Endothelial cell of umbilical vein (primary cell): ENCODE data around the gene NDP. TPM values are rescaled to one million over a fixed set of nuclear protein-coding genes. Genes with fewer than 3 reads are reported as not detected.

ENCODE experiments used
- BruUV-seq: library from RNA; stranded (reverse); fragments of 400-500 nt; replicated peaks from 2 replicates; lab custom pipeline; 2021; lab: Mats Ljungman, UMichigan
- CTCF ChIA-PET: fragments of 300-600, 350-600 bp; sonication (Branson Sonifier 250); formaldehyde crosslinking; loops from one replicate; lab custom pipeline; 2021; ENCODE audit warnings: antibody characterized with exemption, inconsistent platforms; lab: Charles Lee
- POLR2A ChIA-PET: fragments of 300-600, 350-600 bp; sonication (Branson Sonifier 250); formaldehyde crosslinking; loops from one replicate; lab custom pipeline; 2021; ENCODE audit warnings: antibody characterized with exemption, inconsistent platforms; lab: Charles Lee
- DNase-seq: peaks from one replicate; pipeline ENCODE4 v3.0.0-alpha.2; 2011; ENCODE audit warnings: low read depth, low spot score
- FAIRE-seq: peaks from 2 replicates; lab custom pipeline; 2011; peaks lifted over from hg19 to GRCh38; lab: Jason Lieb, UNC
- H2AFZ ChIP-seq: 2 replicates; pipeline ENCODE4 v1.6.0; 2012; ENCODE audit warnings: low read depth, low read length, control low read depth, inconsistent platforms
- H3K27ac ChIP-seq: 2 replicates; pipeline ENCODE4 v1.5.1; 2011; ENCODE audit warnings: low read depth, mild to moderate bottlenecking, control low read depth, low read length, moderate library complexity; ENCODE audit not compliant: insufficient read depth
- H3K27me3 ChIP-seq, 2 experiments: 2 replicates each; pipeline versions ENCODE4 v1.6.0 to v1.6.1; 2011; ENCODE audit warnings: low read length in 2 of 2, mixed read lengths in 1 of 2; ENCODE audit not compliant: control insufficient read depth in 2 of 2, insufficient read depth in 2 of 2
- H3K36me3 ChIP-seq, 2 experiments: 2 replicates in 1 of 2; 3 replicates in 1 of 2; pipeline ENCODE4 v1.5.1; 2011; ENCODE audit warnings: low read length in 2 of 2, mild to moderate bottlenecking in 1 of 2, moderate library complexity in 1 of 2; ENCODE audit not compliant: control insufficient read depth in 2 of 2, insufficient read depth in 2 of 2; ENCODE audit errors: extremely low read depth in 1 of 2
- H3K4me1 ChIP-seq: 3 replicates; pipeline ENCODE4 v1.5.1; 2011; ENCODE audit warnings: mild to moderate bottlenecking, low read length; ENCODE audit not compliant: control insufficient read depth, insufficient read depth; ENCODE audit errors: extremely low read depth
- H3K4me2 ChIP-seq: 2 replicates; pipeline ENCODE4 v1.6.1; 2011; ENCODE audit warnings: low read length, control low read depth, mixed read lengths; ENCODE audit not compliant: insufficient read depth
- H3K4me3 ChIP-seq, 3 experiments: fragments of 200-600 bp in 1 of 3; sonication (generic), shearing (Covaris generic) in 1 of 3; replicated peaks in 1 of 3; 2 replicates each; pipeline ENCODE4 v1.5.1; 2011 to 2016; ENCODE audit warnings: control low read depth in 3 of 3, low read length in 3 of 3, mild to moderate bottlenecking in 2 of 3, inconsistent platforms in 1 of 3, low read depth in 1 of 3, moderate library complexity in 1 of 3; ENCODE audit not compliant: insufficient read depth in 1 of 3
- H3K79me2 ChIP-seq: 2 replicates; pipeline ENCODE4 v1.6.0; 2012; ENCODE audit warnings: low read length, inconsistent platforms; ENCODE audit not compliant: control insufficient read depth, insufficient read depth
- H3K9ac ChIP-seq: replicated peaks from 2 replicates; pipeline ENCODE3; 2011; ENCODE audit warnings: low read length, control low read depth; ENCODE audit not compliant: insufficient read depth; ENCODE audit errors: extremely low read depth
- H3K9me1 ChIP-seq: replicated peaks from 3 replicates; pipeline ENCODE4 v1.6.0; 2011; ENCODE audit warnings: mild to moderate bottlenecking, low read length; ENCODE audit not compliant: control insufficient read depth, insufficient read depth; ENCODE audit errors: extremely low read depth
- H3K9me3 ChIP-seq: replicated peaks from 2 replicates; pipeline ENCODE4 v1.5.1; 2012; ENCODE audit warnings: low read length, inconsistent platforms; ENCODE audit not compliant: control insufficient read depth, insufficient read depth
- H4K20me1 ChIP-seq: replicated peaks from 2 replicates; pipeline ENCODE3; 2011; ENCODE audit warnings: mild to moderate bottlenecking, low read length; ENCODE audit not compliant: control insufficient read depth, insufficient read depth; ENCODE audit errors: extremely low read depth
- CTCF ChIP-seq, 2 donors: IDR thresholded peaks; 1 replicate in 1 of 2; 2 replicates in 1 of 2; pipeline ENCODE4 v1.5.1; 2011; ENCODE audit warnings: low read length in 2 of 2, mild to moderate bottlenecking in 2 of 2, moderate library complexity in 2 of 2, control low read depth in 1 of 2, inconsistent platforms in 1 of 2, low read depth in 1 of 2; ENCODE audit not compliant: insufficient read depth in 1 of 2; ENCODE audit errors: extremely low read depth in 1 of 2
- EZH2 ChIP-seq: IDR thresholded peaks from 2 replicates; pipeline ENCODE4 v1.6.1; 2012; ENCODE audit warnings: borderline replicate concordance, low read depth, mild to moderate bottlenecking, moderate library complexity, low read length, inconsistent platforms; ENCODE audit not compliant: severe bottlenecking
- FOS ChIP-seq: IDR thresholded peaks from 2 replicates; pipeline ENCODE4 v1.6.1; 2011; ENCODE audit warnings: mild to moderate bottlenecking, low read length, moderate library complexity, borderline replicate concordance; ENCODE audit not compliant: insufficient read depth
- GATA2 ChIP-seq: IDR thresholded peaks from 2 replicates; pipeline ENCODE4 v1.7.0; 2011; ENCODE audit warnings: low read depth, mild to moderate bottlenecking, moderate library complexity, mixed read lengths, low read length; ENCODE audit not compliant: insufficient read length, insufficient read depth
- JUN ChIP-seq: IDR thresholded peaks from 2 replicates; pipeline ENCODE4 v1.6.1; 2011; ENCODE audit warnings: borderline replicate concordance, low read depth; ENCODE audit not compliant: insufficient read length, insufficient read depth
- MAX ChIP-seq: IDR thresholded peaks from 2 replicates; pipeline ENCODE4 v1.6.1; 2011; ENCODE audit not compliant: insufficient read depth, insufficient read length
- MYC ChIP-seq: IDR thresholded peaks from one replicate; pipeline ENCODE4 v1.6.1; 2011; ENCODE audit warnings: mild to moderate bottlenecking, low read depth, low read length
- POLR2A ChIP-seq: IDR thresholded peaks from 2 replicates; pipeline ENCODE4 v1.6.1; 2012; ENCODE audit warnings: low read depth, mild to moderate bottlenecking, control low read depth, low read length
- POLR2AphosphoS5 ChIP-seq: IDR thresholded peaks from 2 replicates; pipeline ENCODE4 v1.6.1; 2012; ENCODE audit warnings: low read depth, mild to moderate bottlenecking, control low read depth, low read length, moderate library complexity; ENCODE audit not compliant: insufficient read depth
- dilution Hi-C: fragments of 300-500 bp; cut with MboI; formaldehyde crosslinking; loops from one replicate; pipeline ENCODE4 v1.15.0; 2019; ENCODE audit warnings: low sequenced_read_pairs; ENCODE audit not compliant: extremely low pct_ligation_motif_present
- intact Hi-C: fragments of 100-400 bp; cut with micrococcal nuclease; formaldehyde crosslinking; loops from one replicate; pipeline ENCODE4 v1.10.0; 2022
- polyA plus RNA-seq, 4 experiments: library from polyadenylated mRNA; depleted of rRNA in 3 of 4; stranded (reverse) in 3 of 4; unstranded in 1 of 4; fragments of >200 nt; gene quantifications; 2 replicates each; pipeline versions ENCODE4 v1.2.1 to v1.2.3, GENCODE V29; 2011 to 2012; ENCODE audit warnings: missing spikeins in 1 of 4
- total RNA-seq: library from RNA; stranded (reverse); gene quantifications from 2 replicates; pipeline ENCODE4 v1.2.3, GENCODE V29; 2021

The NDP gene
- total and polyA plus RNA-seq, 2 donors (not counting 3 experiments of a cell fraction or from before 2014, with no cell fraction given), result 0.58 to 0.60 TPM

GRCh38 chrX:43958529-43958928 is 14.7 kb downstream of the NDP start:
- BruUV-seq, result no TSS peak
- Histone ChIP-seq H3K4me1 (no peaks in the 10 kb centered on the region), H3K36me3 (no peaks in the 10 kb centered on the region), H3K9ac (no peak overlapping the region), H3K79me2 (no peaks in the 10 kb centered on the region), H3K9me3 (no peaks in the 10 kb centered on the region), H3K9me1 (no peaks in the 10 kb centered on the region), H4K20me1 (no peaks in the 10 kb centered on the region), H3K4me3 (no peak overlapping the region), H3K27me3 (no peaks in the 10 kb centered on the region), H2AFZ (no peak overlapping the region), H3K27ac (no peak overlapping the region), H3K4me2 (no peak overlapping the region)
- TF ChIP-seq CTCF (IDR thresholded peaks at IDR 0.05; ENCODE audit: extremely low read depth in 1 of 2, insufficient read depth in 1 of 2, low read depth in 1 of 2, low read length in 2 of 2) (peak; percentile 54 to 56), FOS (no peak)
- intact Hi-C loops, result loop anchor here (1.0 to 5.0 kb wide), 5 partner anchors 68 to 1228 kb away; partner anchors contain the start of gene FUNDC1
- ChIA-PET CTCF (interaction anchor here (0.6 to 2.8 kb wide), 33 partner anchors 9 to 1229 kb away, joined by 3 to 115 read pairs (median 5); partner anchors contain the start of genes FUNDC1 and NDP), POLR2A (no interaction called here)
- FAIRE-seq (peak; percentile 98), DNase-seq (peak; percentile 77)
- dilution Hi-C loops, result no loop called here

- no TSS peak for BruUV-seq
- dilution Hi-C loops, result no loop called here
Measured at GRCh38 chrX:43956034-43956433, 17.2 kb downstream of the NDP start.

More at GRCh38 chrX:43956034-43956433, 17.2 kb downstream of the NDP start:
- H3K4me3 ChIP-seq, result no peak overlapping the region
- ChIA-PET CTCF (no interaction called here), POLR2A (no interaction called here)
- H3K27me3 ChIP-seq, result no peaks in the 10 kb centered on the region
- H3K27ac ChIP-seq, result no peak overlapping the region
- no peak overlapping the region for H3K9ac ChIP-seq
- no peak overlapping the region for H3K4me2 ChIP-seq
- no peaks in the 10 kb centered on the region for H3K36me3 ChIP-seq
- no peaks in the 10 kb centered on the region for H3K9me1 ChIP-seq
- intact Hi-C loops, result loop anchor here (5.0 kb wide), 2 partner anchors 399 to 586 kb away; partner anchors contain the start of gene FUNDC1
- H3K4me1 ChIP-seq, result no peaks in the 10 kb centered on the region
- FAIRE-seq (no peak), DNase-seq (no peak)
- no peaks in the 10 kb centered on the region for H4K20me1 ChIP-seq
- H3K9me3 ChIP-seq, result no peaks in the 10 kb centered on the region
- no peak overlapping the region for H2AFZ ChIP-seq
- TF ChIP-seq GATA2, result no peak
- TF ChIP-seq POLR2A, result no peak
- TF ChIP-seq JUN, result no peak
- no peak for TF ChIP-seq EZH2
- no peak for TF ChIP-seq FOS
- TF ChIP-seq POLR2AphosphoS5, result no peak
- no peak for TF ChIP-seq CTCF (IDR thresholded peaks at IDR 0.05; ENCODE audit: extremely low read depth in 1 of 2, insufficient read depth in 1 of 2, low read depth in 1 of 2, low read length in 2 of 2)
- TF ChIP-seq MYC, result no peak
- TF ChIP-seq MAX, result no peak
- no peaks in the 10 kb centered on the region for H3K79me2 ChIP-seq
